PC-9 (cell line): Measurements from ENCODE around the gene CCR3.
"Not testable (repeated sequence)": the region's sequence is repeated elsewhere in the genome, so short reads cannot be mapped to it uniquely, and the experiment has no call there.

Experiments
- EZH2 ChIP-seq: fragments of 200-600 bp; sonication (generic); IDR thresholded peaks from 2 replicates; pipeline ENCODE4 v1.8.0; 2017; ENCODE audit warnings: antibody characterized with exemption, low read depth
- TF ChIP-seq, protein P1 (sequence below): fragments of 200-600 bp; sonication (generic); conservative IDR thresholded peaks from 2 replicates; pipeline ENCODE4 v1.6.1; 2017; ENCODE audit warnings: mixed run types, antibody characterized with exemption, mild to moderate bottlenecking, moderate library complexity

DNA sequence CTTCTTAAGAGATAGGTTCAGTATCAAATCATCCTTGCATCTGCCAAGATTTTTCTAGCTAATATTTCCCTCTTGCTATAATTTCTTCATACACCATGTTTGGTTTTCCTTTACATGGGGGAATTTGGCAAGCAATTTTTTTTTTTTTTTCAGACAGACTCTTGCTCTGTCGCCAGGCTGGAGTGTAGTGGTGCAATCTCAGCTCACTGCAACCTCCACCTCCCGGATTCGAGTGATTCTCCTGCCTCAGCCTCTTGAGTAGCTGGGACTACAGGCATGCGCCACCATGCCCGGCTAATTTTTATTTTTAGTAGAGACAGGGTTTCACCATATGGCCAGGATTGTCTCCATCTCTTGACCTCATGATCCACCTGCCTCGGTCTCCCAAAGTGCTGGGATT, 34.7 kb upstream of the CCR3 start:
- TF ChIP-seq EZH2, result not testable (repeated sequence)
- TF ChIP-seq, protein P1, sequence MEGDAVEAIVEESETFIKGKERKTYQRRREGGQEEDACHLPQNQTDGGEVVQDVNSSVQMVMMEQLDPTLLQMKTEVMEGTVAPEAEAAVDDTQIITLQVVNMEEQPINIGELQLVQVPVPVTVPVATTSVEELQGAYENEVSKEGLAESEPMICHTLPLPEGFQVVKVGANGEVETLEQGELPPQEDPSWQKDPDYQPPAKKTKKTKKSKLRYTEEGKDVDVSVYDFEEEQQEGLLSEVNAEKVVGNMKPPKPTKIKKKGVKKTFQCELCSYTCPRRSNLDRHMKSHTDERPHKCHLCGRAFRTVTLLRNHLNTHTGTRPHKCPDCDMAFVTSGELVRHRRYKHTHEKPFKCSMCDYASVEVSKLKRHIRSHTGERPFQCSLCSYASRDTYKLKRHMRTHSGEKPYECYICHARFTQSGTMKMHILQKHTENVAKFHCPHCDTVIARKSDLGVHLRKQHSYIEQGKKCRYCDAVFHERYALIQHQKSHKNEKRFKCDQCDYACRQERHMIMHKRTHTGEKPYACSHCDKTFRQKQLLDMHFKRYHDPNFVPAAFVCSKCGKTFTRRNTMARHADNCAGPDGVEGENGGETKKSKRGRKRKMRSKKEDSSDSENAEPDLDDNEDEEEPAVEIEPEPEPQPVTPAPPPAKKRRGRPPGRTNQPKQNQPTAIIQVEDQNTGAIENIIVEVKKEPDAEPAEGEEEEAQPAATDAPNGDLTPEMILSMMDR, result not testable (repeated sequence)
